Loucy (cell line): ENCODE data around the gene GNAL.

Experiments used
- H2AFZ ChIP-seq: fragments of 200-600 bp; sonication (generic); 2 replicates; pipeline ENCODE4 v1.6.0; 2016; ENCODE audit warnings: antibody characterized with exemption, mild to moderate bottlenecking, low read length, moderate library complexity
- H3F3A ChIP-seq: fragments of 200-600 bp; 2 replicates; pipeline ENCODE4 v1.6.0; 2016; ENCODE audit warnings: antibody characterized with exemption, low read depth, mild to moderate bottlenecking
- H3K27me3 ChIP-seq: fragments of 200-600 bp; sonication (generic); 2 replicates; pipeline ENCODE4 v1.6.1; 2014; ENCODE audit warnings: low read length, mild to moderate bottlenecking; ENCODE audit not compliant: insufficient read depth, poor library complexity, severe bottlenecking
- H3K36me3 ChIP-seq: fragments of 200-600 bp; sonication (generic); 2 replicates; pipeline ENCODE4 v1.6.1; 2016; ENCODE audit warnings: low read length; ENCODE audit not compliant: insufficient read depth
- H3K4me1 ChIP-seq: fragments of 200-600 bp; sonication (generic); 2 replicates; pipeline ENCODE4 v1.5.1; 2014; ENCODE audit warnings: low read length, mild to moderate bottlenecking; ENCODE audit not compliant: insufficient read depth, poor library complexity, severe bottlenecking
- H3K4me2 ChIP-seq: fragments of 200-600 bp; sonication (generic); 2 replicates; pipeline ENCODE4 v1.6.0; 2014; ENCODE audit warnings: antibody characterized with exemption, low read length, low read depth, mild to moderate bottlenecking; ENCODE audit not compliant: poor library complexity, severe bottlenecking
- H3K4me3 ChIP-seq: fragments of 200-600 bp; sonication (generic); 2 replicates; pipeline ENCODE4 v1.5.1; 2014; ENCODE audit warnings: low read length, mild to moderate bottlenecking, mixed read lengths; ENCODE audit not compliant: poor library complexity, severe bottlenecking
- H3K79me2 ChIP-seq: fragments of 200-600 bp; sonication (generic); 2 replicates; pipeline ENCODE4 v1.6.1; 2014; ENCODE audit warnings: low read length; ENCODE audit not compliant: insufficient read depth
- H3K9ac ChIP-seq: fragments of 200-600 bp; sonication (generic); 2 replicates; pipeline ENCODE4 v1.6.0; 2014; ENCODE audit warnings: mild to moderate bottlenecking, low read depth, low read length, moderate library complexity; ENCODE audit not compliant: poor library complexity, severe bottlenecking
- H3K9me2 ChIP-seq: fragments of 200-600 bp; sonication (generic); replicated peaks from 2 replicates; pipeline ENCODE4 v1.6.1; 2016; ENCODE audit warnings: low read depth, low read length, mixed read lengths
- H3K9me3 ChIP-seq: fragments of 200-600 bp; sonication (generic); 2 replicates; pipeline ENCODE4 v1.6.1; 2014; ENCODE audit warnings: mild to moderate bottlenecking, antibody characterized with exemption, low read length, low read depth; ENCODE audit not compliant: insufficient read depth
- H4K20me1 ChIP-seq: fragments of 200-600 bp; sonication (generic); 2 replicates; pipeline ENCODE4 v1.6.0; 2014; ENCODE audit warnings: antibody characterized with exemption, low read length, mild to moderate bottlenecking; ENCODE audit not compliant: insufficient read depth, poor library complexity, severe bottlenecking
- EZH2phosphoT487 ChIP-seq: fragments of 200-600 bp; IDR thresholded peaks from 2 replicates; pipeline ENCODE4 v1.6.1; 2018; ENCODE audit warnings: antibody characterized with exemption, mild to moderate bottlenecking, moderate library complexity, borderline replicate concordance
- TF ChIP-seq, protein P1 (sequence below): fragments of 200-600 bp; sonication (generic); conservative IDR thresholded peaks from 2 replicates; pipeline ENCODE4 v1.5.1; 2014; ENCODE audit warnings: mild to moderate bottlenecking, antibody characterized with exemption, low read length

GNAL gene

DNA sequence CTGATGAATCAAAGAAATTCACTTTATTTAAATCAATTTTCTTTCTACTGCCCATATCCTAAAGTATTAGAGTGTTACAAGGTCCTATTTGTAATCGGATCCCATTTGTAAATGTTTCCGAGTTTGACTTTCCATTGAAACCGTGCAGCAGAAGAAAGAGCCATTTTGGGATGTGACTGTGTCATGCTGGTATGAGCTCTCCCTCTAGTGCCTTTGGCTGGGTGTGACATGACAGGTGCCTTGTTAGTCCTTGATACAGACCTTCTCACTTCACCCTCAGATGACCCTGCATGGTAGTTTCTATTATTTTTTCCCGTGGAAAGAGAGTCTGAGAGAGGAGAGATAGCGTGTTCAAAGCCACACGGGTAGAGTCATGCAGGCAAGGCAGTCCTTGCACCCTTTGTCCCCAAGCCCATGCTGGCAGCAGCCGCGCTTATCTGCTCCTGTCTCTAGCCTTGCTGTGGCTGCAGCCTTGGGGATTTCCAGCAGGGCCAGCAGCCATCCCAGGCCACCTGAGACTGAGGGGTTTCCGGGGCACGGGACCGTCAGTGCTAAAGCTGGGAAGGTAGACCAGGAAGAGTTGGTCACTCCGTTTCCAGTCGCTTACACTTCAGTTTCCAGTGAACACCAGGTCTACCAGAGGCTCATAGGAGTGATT lies 183.5 kb downstream of the GNAL start:
- Histone ChIP-seq H3K4me1 (no peaks in the 10 kb centered on the region), H3F3A (no peaks in the 10 kb centered on the region), H3K79me2 (no peaks in the 10 kb centered on the region), H3K27me3 (no peaks in the 10 kb centered on the region), H3K36me3 (no peaks in the 10 kb centered on the region), H3K4me2 (no peak overlapping the region), H2AFZ (no peak overlapping the region), H4K20me1 (no peaks in the 10 kb centered on the region), H3K9me2 (no peaks in the 10 kb centered on the region), H3K9ac (no peak overlapping the region), H3K9me3 (no peaks in the 10 kb centered on the region), H3K4me3 (no peak overlapping the region)
- no peak for TF ChIP-seq EZH2phosphoT487
- TF ChIP-seq, protein P1, sequence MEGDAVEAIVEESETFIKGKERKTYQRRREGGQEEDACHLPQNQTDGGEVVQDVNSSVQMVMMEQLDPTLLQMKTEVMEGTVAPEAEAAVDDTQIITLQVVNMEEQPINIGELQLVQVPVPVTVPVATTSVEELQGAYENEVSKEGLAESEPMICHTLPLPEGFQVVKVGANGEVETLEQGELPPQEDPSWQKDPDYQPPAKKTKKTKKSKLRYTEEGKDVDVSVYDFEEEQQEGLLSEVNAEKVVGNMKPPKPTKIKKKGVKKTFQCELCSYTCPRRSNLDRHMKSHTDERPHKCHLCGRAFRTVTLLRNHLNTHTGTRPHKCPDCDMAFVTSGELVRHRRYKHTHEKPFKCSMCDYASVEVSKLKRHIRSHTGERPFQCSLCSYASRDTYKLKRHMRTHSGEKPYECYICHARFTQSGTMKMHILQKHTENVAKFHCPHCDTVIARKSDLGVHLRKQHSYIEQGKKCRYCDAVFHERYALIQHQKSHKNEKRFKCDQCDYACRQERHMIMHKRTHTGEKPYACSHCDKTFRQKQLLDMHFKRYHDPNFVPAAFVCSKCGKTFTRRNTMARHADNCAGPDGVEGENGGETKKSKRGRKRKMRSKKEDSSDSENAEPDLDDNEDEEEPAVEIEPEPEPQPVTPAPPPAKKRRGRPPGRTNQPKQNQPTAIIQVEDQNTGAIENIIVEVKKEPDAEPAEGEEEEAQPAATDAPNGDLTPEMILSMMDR: peak; percentile 40

DNA sequence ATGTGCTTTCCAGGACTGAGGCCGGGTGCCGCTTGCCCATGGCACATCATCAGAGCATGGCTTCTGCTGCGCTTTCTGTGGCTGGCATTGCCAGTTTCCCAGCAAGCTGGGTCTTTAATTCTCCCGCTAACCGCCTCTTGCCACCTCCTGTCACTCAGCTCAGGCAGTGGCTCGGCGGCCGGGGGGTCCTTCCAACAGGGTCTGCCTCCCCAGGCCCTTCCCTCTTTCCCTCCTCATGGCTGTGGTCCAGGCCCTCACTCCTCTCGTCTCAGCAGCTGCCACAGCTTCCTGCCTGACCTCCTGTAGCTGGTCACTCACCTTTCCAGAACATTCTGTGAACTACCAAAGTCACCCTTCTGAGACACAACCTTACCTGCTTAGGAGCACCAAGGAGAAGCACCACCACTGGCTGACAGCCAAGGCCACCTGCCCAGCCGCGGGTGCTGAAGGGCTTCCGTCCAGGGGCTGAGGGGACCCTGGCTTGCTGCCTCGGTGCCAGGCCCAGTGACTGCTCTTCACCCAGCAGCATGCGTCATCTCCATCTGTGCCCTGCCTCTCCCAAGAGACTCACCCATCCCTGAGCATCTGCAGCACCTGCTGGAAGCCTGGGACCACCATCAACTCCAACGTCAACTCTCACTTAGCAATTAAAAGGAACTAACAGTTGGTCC lies 184.7 kb downstream of the GNAL start:
- H3K79me2 ChIP-seq: no peaks in the 10 kb centered on the region
- H3K27me3 ChIP-seq: no peaks in the 10 kb centered on the region

DNA sequence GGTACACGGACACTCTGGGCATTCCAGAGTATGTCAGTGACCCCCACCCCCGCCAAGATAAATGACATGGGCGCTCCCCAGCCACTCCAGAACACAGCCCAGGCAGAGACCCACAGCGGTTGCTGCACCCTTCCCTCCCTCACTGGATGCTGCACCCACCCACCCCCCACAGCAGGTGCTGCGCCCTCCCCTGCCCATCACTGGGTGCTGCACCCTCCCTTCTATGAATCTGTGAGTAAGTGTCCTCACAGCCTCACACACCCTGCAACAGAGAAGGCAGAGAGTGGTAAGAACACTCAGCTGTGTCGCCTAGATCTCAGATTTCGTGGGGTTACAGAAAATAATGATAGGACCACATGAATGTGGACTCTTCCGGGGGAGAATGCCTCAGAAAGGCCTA lies 185.6 kb downstream of the GNAL start:
- TF ChIP-seq EZH2phosphoT487: no peak
- TF ChIP-seq, protein P1: no peak
- no peaks in the 10 kb centered on the region for H3K27me3 ChIP-seq
- no peaks in the 10 kb centered on the region for H3K4me1 ChIP-seq
- no peaks in the 10 kb centered on the region for H3K9me3 ChIP-seq
- H2AFZ ChIP-seq: no peak overlapping the region
- no peaks in the 10 kb centered on the region for H3K9me2 ChIP-seq
- no peak overlapping the region for H3K9ac ChIP-seq
- H4K20me1 ChIP-seq: no peaks in the 10 kb centered on the region
- no peak overlapping the region for H3K4me3 ChIP-seq
- no peaks in the 10 kb centered on the region for H3F3A ChIP-seq
- no peaks in the 10 kb centered on the region for H3K79me2 ChIP-seq
- no peaks in the 10 kb centered on the region for H3K36me3 ChIP-seq
- H3K4me2 ChIP-seq: no peak overlapping the region

More for the DNA sequence above, 184.7 kb downstream of the GNAL start:
- H3K4me3 ChIP-seq: no peak overlapping the region
- H2AFZ ChIP-seq: no peak overlapping the region
- no peaks in the 10 kb centered on the region for H3K9me2 ChIP-seq
- H4K20me1 ChIP-seq: no peaks in the 10 kb centered on the region
- no peaks in the 10 kb centered on the region for H3K4me1 ChIP-seq
- no peaks in the 10 kb centered on the region for H3F3A ChIP-seq
- TF ChIP-seq, protein P1: no peak
- no peak for TF ChIP-seq EZH2phosphoT487
- H3K9me3 ChIP-seq: no peaks in the 10 kb centered on the region
- H3K36me3 ChIP-seq: no peaks in the 10 kb centered on the region
- H3K9ac ChIP-seq: no peak overlapping the region
- H3K4me2 ChIP-seq: no peak overlapping the region
